Hepatocyte (in vitro differentiated cells): ENCODE measurements around the gene CCDC66.

Source experiments
- EZH2 ChIP-seq: fragments of 200-600 bp; sonication (generic); IDR thresholded peaks from 2 replicates; pipeline ENCODE4 v1.6.1; 2016; ENCODE audit warnings: antibody characterized with exemption, mild to moderate bottlenecking, borderline replicate concordance
- EZH2phosphoT487 ChIP-seq: fragments of 200-600 bp; sonication (generic); IDR thresholded peaks from one replicate; pipeline ENCODE4 v1.6.1; 2018; ENCODE audit warnings: antibody characterized with exemption, mild to moderate bottlenecking, low read depth, moderate library complexity; ENCODE audit not compliant: unreplicated experiment, severe bottlenecking
- TF ChIP-seq, protein P1 (sequence below): fragments of 200-600 bp; sonication (generic); IDR thresholded peaks from 2 replicates; pipeline ENCODE4 v1.5.1; 2016; ENCODE audit warnings: antibody characterized with exemption, mild to moderate bottlenecking; ENCODE audit not compliant: poor library complexity

DNA sequence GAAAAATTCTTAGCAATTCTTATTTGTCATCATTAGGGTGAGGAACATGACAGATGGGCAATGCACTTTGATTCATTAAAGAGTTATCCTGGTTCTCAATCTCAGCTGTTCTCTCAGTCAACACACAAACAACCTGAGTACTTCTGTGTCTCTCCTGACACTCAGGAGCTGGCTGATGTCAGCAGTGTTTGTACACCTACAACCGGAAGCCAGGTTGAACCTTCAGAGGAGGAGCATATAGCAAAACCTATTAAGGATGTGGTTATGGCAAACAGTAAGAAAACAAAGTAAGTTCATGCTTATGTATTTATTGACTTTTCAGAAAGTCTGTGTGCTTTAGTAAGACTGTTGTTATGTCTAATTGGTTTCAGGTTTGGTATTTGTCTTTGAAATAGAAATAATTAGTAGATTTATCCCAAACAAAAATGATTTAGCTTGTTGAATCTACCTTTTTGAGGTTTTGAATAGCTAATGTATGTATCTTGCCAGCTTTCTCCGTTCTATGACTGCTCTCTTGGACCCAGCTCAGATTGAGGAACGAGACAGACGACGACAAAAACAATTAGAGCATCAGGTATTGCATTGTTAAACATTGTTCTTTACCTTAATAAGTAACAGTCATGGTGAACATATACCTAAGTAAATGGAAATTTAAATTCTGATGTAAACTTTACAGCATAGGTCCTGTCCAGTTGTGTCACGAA, 36.6 kb downstream of the CCDC66 start:
- TF ChIP-seq, protein P1, sequence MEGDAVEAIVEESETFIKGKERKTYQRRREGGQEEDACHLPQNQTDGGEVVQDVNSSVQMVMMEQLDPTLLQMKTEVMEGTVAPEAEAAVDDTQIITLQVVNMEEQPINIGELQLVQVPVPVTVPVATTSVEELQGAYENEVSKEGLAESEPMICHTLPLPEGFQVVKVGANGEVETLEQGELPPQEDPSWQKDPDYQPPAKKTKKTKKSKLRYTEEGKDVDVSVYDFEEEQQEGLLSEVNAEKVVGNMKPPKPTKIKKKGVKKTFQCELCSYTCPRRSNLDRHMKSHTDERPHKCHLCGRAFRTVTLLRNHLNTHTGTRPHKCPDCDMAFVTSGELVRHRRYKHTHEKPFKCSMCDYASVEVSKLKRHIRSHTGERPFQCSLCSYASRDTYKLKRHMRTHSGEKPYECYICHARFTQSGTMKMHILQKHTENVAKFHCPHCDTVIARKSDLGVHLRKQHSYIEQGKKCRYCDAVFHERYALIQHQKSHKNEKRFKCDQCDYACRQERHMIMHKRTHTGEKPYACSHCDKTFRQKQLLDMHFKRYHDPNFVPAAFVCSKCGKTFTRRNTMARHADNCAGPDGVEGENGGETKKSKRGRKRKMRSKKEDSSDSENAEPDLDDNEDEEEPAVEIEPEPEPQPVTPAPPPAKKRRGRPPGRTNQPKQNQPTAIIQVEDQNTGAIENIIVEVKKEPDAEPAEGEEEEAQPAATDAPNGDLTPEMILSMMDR, result no peak
- TF ChIP-seq EZH2, result no peak
- TF ChIP-seq EZH2phosphoT487, result no peak
